ENCODE measurements around the gene TRIM62. TPM values are rescaled to one million over a fixed set of nuclear protein-coding genes. Genes with fewer than 3 reads are reported as not detected.

The TRIM62 gene
- polyA plus RNA-seq, 4 donors = 2.4 to 3.6 (median 2.8) TPM

- FAIRE-seq = no peak
- no peak for DNase-seq
- peaks cover 0 to 4% of the 10 kb centered on the region in 2 donors for H3K9me3 ChIP-seq (ENCODE audit: control insufficient read depth in 2 of 2, insufficient read depth in 1 of 2, low read depth in 1 of 2, low read length in 1 of 2)
- no peaks in the 10 kb centered on the region for H3K27me3 ChIP-seq (ENCODE audit: control insufficient read depth in 3 of 3, insufficient read depth in 3 of 3, low read length in 3 of 3)
- H3K4me3 ChIP-seq (ENCODE audit: low read depth in 1 of 3, low read length in 3 of 3) = no peak overlapping the region
- no peaks in the 10 kb centered on the region for H3K36me3 ChIP-seq (ENCODE audit: control insufficient read depth in 3 of 3, insufficient read depth in 2 of 3, low read depth in 1 of 3, low read length in 3 of 3)
- H3K4me1 ChIP-seq (ENCODE audit: control insufficient read depth in 3 of 3, insufficient read depth in 2 of 3, low read depth in 1 of 3, low read length in 2 of 3) = no peaks in the 10 kb centered on the region
- WGBS, 3 donors = 84 to 92% (median 85%) methylated on average over 7 of the region's 7 CpGs
- H3K27ac ChIP-seq (ENCODE audit: low read depth in 1 of 3, low read length in 2 of 3) = no peak overlapping the region
Measured at GRCh38 chr1:33219886-33220661, 38.2 kb upstream of the TRIM62 start.

- no peak for FAIRE-seq
- H3K27me3 ChIP-seq (ENCODE audit: control insufficient read depth in 3 of 3, insufficient read depth in 3 of 3, low read length in 3 of 3) = no peaks in the 10 kb centered on the region
- no peak for DNase-seq
- H3K4me1 ChIP-seq (ENCODE audit: control insufficient read depth in 3 of 3, insufficient read depth in 2 of 3, low read depth in 1 of 3, low read length in 2 of 3) = no peaks in the 10 kb centered on the region
- no peak overlapping the region for H3K4me3 ChIP-seq (ENCODE audit: low read depth in 1 of 3, low read length in 3 of 3)
- WGBS, 3 donors = 92 to 95% (median 92%) methylated on average over 3 of the region's 3 CpGs
- no peaks in the 10 kb centered on the region for H3K36me3 ChIP-seq (ENCODE audit: control insufficient read depth in 3 of 3, insufficient read depth in 2 of 3, low read depth in 1 of 3, low read length in 3 of 3)
- H3K27ac ChIP-seq (ENCODE audit: low read depth in 1 of 3, low read length in 2 of 3) = no peak overlapping the region
- H3K9me3 ChIP-seq (ENCODE audit: control insufficient read depth in 2 of 2, insufficient read depth in 1 of 2, low read depth in 1 of 2, low read length in 1 of 2) = no peaks in the 10 kb centered on the region
Measured at GRCh38 chr1:33211972-33212371, 30.1 kb upstream of the TRIM62 start.

GRCh38 chr1:33206340-33206739 lies 24.5 kb upstream of the TRIM62 start:
- H3K36me3 ChIP-seq (ENCODE audit: control insufficient read depth in 3 of 3, insufficient read depth in 2 of 3, low read depth in 1 of 3, low read length in 3 of 3) = no peaks in the 10 kb centered on the region
- WGBS, 3 donors = 59 to 72% (median 69%) methylated on average over 2 of the region's 2 CpGs
- H3K27me3 ChIP-seq (ENCODE audit: control insufficient read depth in 3 of 3, insufficient read depth in 3 of 3, low read length in 3 of 3) = no peaks in the 10 kb centered on the region
- no peak for DNase-seq
- H3K4me3 ChIP-seq (ENCODE audit: low read depth in 1 of 3, low read length in 3 of 3) = no peak overlapping the region
- no peaks in the 10 kb centered on the region for H3K9me3 ChIP-seq (ENCODE audit: control insufficient read depth in 2 of 2, insufficient read depth in 1 of 2, low read depth in 1 of 2, low read length in 1 of 2)
- H3K4me1 ChIP-seq (ENCODE audit: control insufficient read depth in 3 of 3, insufficient read depth in 2 of 3, low read depth in 1 of 3, low read length in 2 of 3) = no peaks in the 10 kb centered on the region
- FAIRE-seq = no peak
- H3K27ac ChIP-seq (ENCODE audit: low read depth in 1 of 3, low read length in 2 of 3) = no peak overlapping the region

DNA sequence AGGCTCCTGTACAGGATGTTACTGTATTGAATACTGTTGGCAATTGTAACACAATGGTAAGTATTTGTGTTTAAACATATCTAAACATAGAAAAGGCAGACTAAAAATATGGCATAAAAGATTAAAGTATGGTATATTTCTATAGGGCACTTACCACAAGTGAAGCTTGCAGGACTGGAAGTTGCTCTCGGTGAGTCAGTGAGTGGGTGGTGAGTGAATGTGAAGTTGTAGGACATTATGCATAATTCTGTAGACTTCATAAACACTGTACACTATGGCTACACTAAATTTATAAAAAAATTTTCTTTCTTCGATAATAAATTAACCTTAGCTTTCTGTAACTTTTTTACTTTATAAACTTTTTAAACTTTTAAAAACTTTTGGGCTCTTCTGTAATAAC lies 13.7 kb upstream of the TRIM62 start:
- DNase-seq = no peak
- no peak for FAIRE-seq

DNA sequence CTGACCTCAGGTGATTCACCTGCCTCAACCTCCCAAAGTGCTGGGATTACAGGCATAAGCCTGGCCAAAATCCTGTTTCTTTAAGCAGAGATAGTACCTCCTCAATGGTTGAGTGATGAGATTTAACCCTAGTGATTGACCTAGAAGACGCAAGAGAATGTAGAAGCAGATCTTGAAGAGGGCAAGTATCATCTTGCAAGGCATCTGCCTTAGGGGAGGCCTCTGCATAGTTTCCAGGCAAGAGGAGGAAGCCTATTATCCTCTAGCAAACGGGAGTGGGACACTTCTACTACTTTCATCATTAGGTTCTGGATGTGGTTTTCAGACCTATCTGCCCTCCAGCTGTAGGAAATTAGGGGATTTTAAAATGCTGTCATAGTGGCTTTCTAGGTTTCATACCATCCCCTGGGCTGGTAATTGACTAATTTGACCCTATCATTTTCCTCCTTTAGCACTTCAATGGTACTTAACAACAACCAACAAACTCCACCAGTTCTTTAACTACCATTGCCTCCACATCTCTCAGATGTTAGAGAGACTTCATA lies 10.0 kb upstream of the TRIM62 start:
- no peaks in the 10 kb centered on the region for H3K9me3 ChIP-seq (ENCODE audit: control insufficient read depth in 2 of 2, insufficient read depth in 1 of 2, low read depth in 1 of 2, low read length in 1 of 2)
- H3K36me3 ChIP-seq (ENCODE audit: control insufficient read depth in 3 of 3, insufficient read depth in 2 of 3, low read depth in 1 of 3, low read length in 3 of 3) = no peaks in the 10 kb centered on the region
- FAIRE-seq (no peak), DNase-seq (no peak)
- H3K4me3 ChIP-seq (ENCODE audit: low read depth in 1 of 3, low read length in 3 of 3) = no peak overlapping the region
- H3K27me3 ChIP-seq (ENCODE audit: control insufficient read depth in 3 of 3, insufficient read depth in 3 of 3, low read length in 3 of 3) = no peaks in the 10 kb centered on the region
- H3K27ac ChIP-seq (ENCODE audit: low read depth in 1 of 3, low read length in 2 of 3) = no peak overlapping the region
- H3K4me1 ChIP-seq (ENCODE audit: control insufficient read depth in 3 of 3, insufficient read depth in 2 of 3, low read depth in 1 of 3, low read length in 2 of 3) = no peaks in the 10 kb centered on the region
- 70 to 86% (median 84%) methylated on average over 2 of the region's 2 CpGs for WGBS, 3 donors

More for the DNA sequence above, 13.7 kb upstream of the TRIM62 start:
- Histone ChIP-seq H3K36me3 (ENCODE audit: control insufficient read depth in 3 of 3, insufficient read depth in 2 of 3, low read depth in 1 of 3, low read length in 3 of 3) (no peaks in the 10 kb centered on the region), H3K27ac (ENCODE audit: low read depth in 1 of 3, low read length in 2 of 3) (no peak overlapping the region), H3K27me3 (ENCODE audit: control insufficient read depth in 3 of 3, insufficient read depth in 3 of 3, low read length in 3 of 3) (no peaks in the 10 kb centered on the region), H3K4me3 (ENCODE audit: low read depth in 1 of 3, low read length in 3 of 3) (no peak overlapping the region), H3K9me3 (ENCODE audit: control insufficient read depth in 2 of 2, insufficient read depth in 1 of 2, low read depth in 1 of 2, low read length in 1 of 2) (no peaks in the 10 kb centered on the region), H3K4me1 (ENCODE audit: control insufficient read depth in 3 of 3, insufficient read depth in 2 of 3, low read depth in 1 of 3, low read length in 2 of 3) (no peaks in the 10 kb centered on the region)
- 77 to 81% (median 78%) methylated on average over 2 of the region's 2 CpGs for WGBS, 3 donors

GRCh38 chr1:33190701-33191100 lies 8.9 kb upstream of the TRIM62 start:
- no peaks in the 10 kb centered on the region for H3K4me1 ChIP-seq (ENCODE audit: control insufficient read depth in 3 of 3, insufficient read depth in 2 of 3, low read depth in 1 of 3, low read length in 2 of 3)
- H3K9me3 ChIP-seq (ENCODE audit: control insufficient read depth in 2 of 2, insufficient read depth in 1 of 2, low read depth in 1 of 2, low read length in 1 of 2) = no peaks in the 10 kb centered on the region
- DNase-seq = no peak
- no peaks in the 10 kb centered on the region for H3K36me3 ChIP-seq (ENCODE audit: control insufficient read depth in 3 of 3, insufficient read depth in 2 of 3, low read depth in 1 of 3, low read length in 3 of 3)
- WGBS, 3 donors = 57 to 68% (median 57%) methylated on average over 2 of the region's 2 CpGs
- H3K27me3 ChIP-seq (ENCODE audit: control insufficient read depth in 3 of 3, insufficient read depth in 3 of 3, low read length in 3 of 3) = no peaks in the 10 kb centered on the region
- no peak overlapping the region for H3K27ac ChIP-seq (ENCODE audit: low read depth in 1 of 3, low read length in 2 of 3)
- no peak for FAIRE-seq
- H3K4me3 ChIP-seq (ENCODE audit: low read depth in 1 of 3, low read length in 3 of 3) = no peak overlapping the region

- no peak for DNase-seq
- FAIRE-seq = no peak
- H3K36me3 ChIP-seq (ENCODE audit: control insufficient read depth in 3 of 3, insufficient read depth in 2 of 3, low read depth in 1 of 3, low read length in 3 of 3) = no peaks in the 10 kb centered on the region
- H3K27ac ChIP-seq (ENCODE audit: low read depth in 1 of 3, low read length in 2 of 3) = no peak overlapping the region
- H3K9me3 ChIP-seq (ENCODE audit: control insufficient read depth in 2 of 2, insufficient read depth in 1 of 2, low read depth in 1 of 2, low read length in 1 of 2) = no peaks in the 10 kb centered on the region
- 72 to 75% (median 74%) methylated on average over 6 of the region's 6 CpGs for WGBS, 3 donors
- no peak overlapping the region for H3K4me3 ChIP-seq (ENCODE audit: low read depth in 1 of 3, low read length in 3 of 3)
- H3K27me3 ChIP-seq (ENCODE audit: control insufficient read depth in 3 of 3, insufficient read depth in 3 of 3, low read length in 3 of 3) = peaks cover 0 to under 1% (median 0%) of the 10 kb centered on the region in 3 donors
- no peaks in the 10 kb centered on the region for H3K4me1 ChIP-seq (ENCODE audit: control insufficient read depth in 3 of 3, insufficient read depth in 2 of 3, low read depth in 1 of 3, low read length in 2 of 3)
Measured at GRCh38 chr1:33188572-33189275, 6.9 kb upstream of the TRIM62 start.

DNA sequence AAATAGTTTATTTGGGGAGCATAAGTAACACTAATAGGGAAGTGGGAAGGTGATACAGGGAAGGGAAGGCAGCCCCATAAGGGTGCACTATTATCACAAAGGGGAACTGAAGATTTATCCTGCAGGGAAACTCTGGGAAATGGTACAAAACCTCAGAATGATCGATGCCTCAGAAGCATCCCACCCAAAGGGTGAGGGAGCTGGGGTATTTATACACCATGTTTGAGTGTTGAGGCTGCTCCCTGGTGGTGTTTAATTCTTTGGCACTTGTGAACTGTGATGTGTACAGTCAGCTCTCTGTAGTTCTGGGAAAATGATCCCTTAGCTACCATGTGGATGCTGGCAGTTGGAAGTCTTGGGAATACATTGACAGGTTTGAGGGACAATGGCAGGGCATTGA lies 5.1 kb upstream of the TRIM62 start:
- peaks cover 0 to 5% (median 0%) of the 10 kb centered on the region in 3 donors for H3K4me1 ChIP-seq (ENCODE audit: control insufficient read depth in 3 of 3, insufficient read depth in 2 of 3, low read depth in 1 of 3, low read length in 2 of 3)
- 82 to 93% (median 92%) methylated on average over 1 of the region's 1 CpG for WGBS, 3 donors
- no peak overlapping the region for H3K4me3 ChIP-seq (ENCODE audit: low read depth in 1 of 3, low read length in 3 of 3)
- H3K27me3 ChIP-seq (ENCODE audit: control insufficient read depth in 3 of 3, insufficient read depth in 3 of 3, low read length in 3 of 3) = peaks cover 0 to 5% (median 0%) of the 10 kb centered on the region in 3 donors
- H3K36me3 ChIP-seq (ENCODE audit: control insufficient read depth in 3 of 3, insufficient read depth in 2 of 3, low read depth in 1 of 3, low read length in 3 of 3) = no peaks in the 10 kb centered on the region
- H3K27ac ChIP-seq (ENCODE audit: low read depth in 1 of 3, low read length in 2 of 3) = no peak overlapping the region
- H3K9me3 ChIP-seq (ENCODE audit: control insufficient read depth in 2 of 2, insufficient read depth in 1 of 2, low read depth in 1 of 2, low read length in 1 of 2) = no peaks in the 10 kb centered on the region
- FAIRE-seq (no peak), DNase-seq (no peak)
